Measurements from ENCODE around the gene MYH10. TPM values are rescaled to one million over a fixed set of nuclear protein-coding genes. Genes with fewer than 3 reads are reported as not detected.
"Not testable (repeated sequence)": the region's sequence is repeated elsewhere in the genome, so short reads cannot be mapped to it uniquely, and the experiment has no call there.

The MYH10 gene
- total RNA-seq, 2 experiments from 2014 or later, result 17.0 to 21.3 TPM

DNA sequence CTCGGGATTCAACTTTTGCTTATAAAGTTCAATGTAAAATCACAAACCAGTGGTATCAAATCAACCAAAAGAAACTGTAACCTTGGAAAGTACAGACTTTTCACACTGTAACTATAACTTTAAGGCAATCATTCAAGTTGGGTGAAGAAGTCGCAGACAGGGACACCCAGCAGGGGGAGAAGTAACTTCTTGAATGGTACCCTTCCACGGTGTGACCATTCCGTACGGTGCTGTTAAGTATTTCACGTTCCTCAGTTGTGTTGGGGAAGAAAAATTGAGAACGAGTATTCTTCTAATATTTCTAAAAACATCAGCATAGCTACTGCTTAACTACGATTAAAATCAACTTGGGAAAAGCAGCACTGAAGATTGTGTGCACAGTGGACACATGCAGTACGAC, 55.8 kb downstream of the MYH10 start:
- intact Hi-C loops (cut with DNase I, micrococcal nuclease), result no loop called here
- CTCF ChIA-PET, result interaction anchor here (0.6 kb wide), 1 partner anchor 1902 kb away, joined by 3 read pairs; no protein-coding TSS in a partner anchor
- H3K27me3 Mint-ChIP-seq, result no peaks in the 10 kb centered on the region
- H3K4me3 Mint-ChIP-seq, result no peak overlapping the region
- H3K9me3 Mint-ChIP-seq (ENCODE audit: low read depth), result no peaks in the 10 kb centered on the region
- H3K4me1 Mint-ChIP-seq, result no peaks in the 10 kb centered on the region
- no peak for ATAC-seq
- no peak overlapping the region for H3K27ac Mint-ChIP-seq
- no peak for DNase-seq
- POLR2A ChIA-PET, result no interaction called here
- no peaks in the 10 kb centered on the region for H3K36me3 Mint-ChIP-seq (ENCODE audit: low read depth)

DNA sequence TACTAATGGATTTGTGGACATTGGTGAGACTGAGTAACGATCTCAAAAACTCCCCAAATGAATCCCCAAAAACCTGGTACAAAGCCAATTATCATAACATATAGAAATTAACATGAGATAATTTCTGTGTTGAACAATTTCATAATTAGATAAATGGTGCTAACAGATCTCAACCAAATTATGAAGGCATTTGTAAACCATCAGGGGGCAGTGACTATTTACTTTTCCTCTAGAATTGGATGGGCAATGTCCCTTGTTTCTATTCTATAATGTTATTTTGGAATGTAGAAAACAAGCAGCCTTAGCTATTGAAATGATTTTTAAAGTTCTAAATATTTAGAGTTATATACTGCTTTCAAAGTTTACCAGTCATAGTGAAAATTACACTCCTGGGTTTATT, 57.8 kb downstream of the MYH10 start:
- DNase-seq (no peak), ATAC-seq (no peak)
- no peak overlapping the region for H3K4me3 Mint-ChIP-seq
- POLR2A ChIA-PET, result no interaction called here
- H3K27ac Mint-ChIP-seq, result no peak overlapping the region
- no peaks in the 10 kb centered on the region for H3K36me3 Mint-ChIP-seq (ENCODE audit: low read depth)
- intact Hi-C loops (cut with DNase I, micrococcal nuclease), result loop anchor here (2.0 kb wide), 1 partner anchor 174 kb away; no protein-coding TSS in a partner anchor
- no peaks in the 10 kb centered on the region for H3K9me3 Mint-ChIP-seq (ENCODE audit: low read depth)
- CTCF ChIA-PET, result interaction anchor here (0.6 kb wide), 1 partner anchor 420 kb away, joined by 3 read pairs; no protein-coding TSS in a partner anchor
- no peaks in the 10 kb centered on the region for H3K4me1 Mint-ChIP-seq
- no peaks in the 10 kb centered on the region for H3K27me3 Mint-ChIP-seq

DNA sequence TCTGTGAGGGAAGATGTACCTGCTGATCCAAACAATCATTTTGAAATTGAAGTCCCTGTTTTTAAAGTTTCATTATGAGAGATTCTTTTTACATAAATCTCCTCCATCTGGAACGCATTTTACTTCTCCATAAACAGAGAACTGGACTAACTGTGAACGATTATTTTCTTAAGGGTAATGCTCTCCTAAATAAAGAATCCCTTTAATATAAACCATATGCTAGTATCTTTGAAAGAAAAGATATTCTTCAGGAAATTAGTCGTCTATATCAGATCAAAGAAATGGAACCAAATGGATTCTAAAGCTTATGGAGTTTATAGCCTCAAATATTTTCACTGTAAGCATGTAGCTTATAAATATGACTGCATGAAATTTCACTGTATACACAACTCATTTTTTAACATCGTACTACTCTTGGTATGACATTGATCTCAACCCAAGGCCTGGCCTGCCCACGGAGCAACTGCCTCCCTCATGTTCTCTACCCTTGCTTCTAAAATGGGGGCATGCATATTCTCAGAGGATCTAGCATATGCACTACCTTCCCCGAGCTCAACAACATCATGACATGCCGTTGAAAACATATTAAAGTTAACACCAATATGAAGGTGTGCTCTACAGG, 66.4 kb downstream of the MYH10 start:
- intact Hi-C loops (cut with DNase I, micrococcal nuclease), result no loop called here
- Mint-ChIP-seq H3K4me1 (no peaks in the 10 kb centered on the region), H3K36me3 (ENCODE audit: low read depth) (no peaks in the 10 kb centered on the region), H3K4me3 (no peak overlapping the region), H3K27me3 (peaks cover 2% of the 10 kb centered on the region), H3K9me3 (ENCODE audit: low read depth) (no peaks in the 10 kb centered on the region), H3K27ac (no peak overlapping the region)
- ATAC-seq, result no peak
- POLR2A ChIA-PET, result no interaction called here
- DNase-seq, result no peak
- CTCF ChIA-PET, result no interaction called here

DNA sequence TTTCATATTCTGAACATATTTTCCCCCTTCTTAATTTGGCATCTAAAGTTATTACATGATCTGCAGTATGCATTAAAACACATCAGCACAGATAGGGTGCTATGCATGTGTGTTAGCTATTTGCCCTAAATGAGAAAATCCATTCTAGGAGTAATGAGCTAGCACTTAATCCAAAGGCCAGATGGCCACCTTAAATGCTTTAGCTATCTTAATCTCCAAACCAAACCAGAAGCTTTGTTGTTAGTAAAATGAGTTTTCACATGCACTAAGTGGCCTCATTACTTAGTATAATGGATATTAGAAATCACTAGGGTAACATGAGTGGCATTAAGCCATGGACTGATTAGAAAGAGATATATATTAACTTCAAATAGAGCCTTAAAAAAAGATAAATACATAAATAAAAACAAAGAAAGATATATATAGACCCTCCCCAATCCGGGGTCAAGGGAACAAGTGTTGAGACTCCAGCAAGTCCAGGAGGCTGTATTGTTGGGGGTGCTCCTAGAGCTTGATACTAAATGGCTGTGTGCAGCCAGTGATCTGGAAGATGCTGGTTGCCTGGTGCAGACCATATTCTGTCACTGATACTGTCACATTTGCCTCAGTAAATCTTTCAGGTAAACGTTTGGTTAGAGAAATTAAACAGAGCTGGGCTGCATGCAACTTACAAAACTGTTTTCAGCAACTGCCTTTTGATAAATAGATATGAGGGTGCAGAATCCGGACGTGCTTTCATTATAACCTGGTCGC, 67.3 kb downstream of the MYH10 start:
- DNase-seq (no peak), ATAC-seq (no peak)
- no peaks in the 10 kb centered on the region for H3K9me3 Mint-ChIP-seq (ENCODE audit: low read depth)
- peaks cover 2% of the 10 kb centered on the region for H3K27me3 Mint-ChIP-seq
- intact Hi-C loops (cut with DNase I, micrococcal nuclease), result no loop called here
- no peaks in the 10 kb centered on the region for H3K4me1 Mint-ChIP-seq
- ChIA-PET CTCF (no interaction called here), POLR2A (no interaction called here)
- H3K4me3 Mint-ChIP-seq, result no peak overlapping the region
- H3K27ac Mint-ChIP-seq, result no peak overlapping the region
- no peaks in the 10 kb centered on the region for H3K36me3 Mint-ChIP-seq (ENCODE audit: low read depth)

DNA sequence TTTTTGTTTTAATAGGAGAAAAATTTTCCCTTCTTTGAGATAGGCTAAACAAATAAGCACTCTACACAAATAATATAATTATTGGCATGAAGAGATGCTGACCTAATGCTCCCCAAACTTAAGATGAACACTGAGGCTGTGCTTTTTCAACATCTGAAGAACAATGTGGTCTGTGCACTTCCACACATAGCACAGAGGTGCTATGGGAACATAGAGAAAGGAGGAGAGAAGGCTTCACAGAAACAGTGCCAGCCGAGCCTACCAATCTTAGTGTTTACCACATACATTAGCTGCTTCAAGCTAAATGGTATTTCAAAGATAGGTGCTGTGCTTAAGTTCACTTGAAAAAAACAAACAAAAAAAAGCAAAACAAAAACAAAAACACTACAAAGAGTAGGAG, 72.4 kb downstream of the MYH10 start:
- Mint-ChIP-seq H3K4me1 (no peaks in the 10 kb centered on the region), H3K4me3 (no peak overlapping the region), H3K9me3 (ENCODE audit: low read depth) (no peaks in the 10 kb centered on the region), H3K27ac (no peak overlapping the region), H3K36me3 (ENCODE audit: low read depth) (no peaks in the 10 kb centered on the region), H3K27me3 (peaks cover 2% of the 10 kb centered on the region)
- DNase-seq (no peak), ATAC-seq (no peak)
- ChIA-PET CTCF (no interaction called here), POLR2A (no interaction called here)
- intact Hi-C loops (cut with DNase I, micrococcal nuclease), result no loop called here

- peaks cover 3% of the 10 kb centered on the region for H3K27me3 Mint-ChIP-seq
- intact Hi-C loops (cut with DNase I, micrococcal nuclease), result no loop called here
- POLR2A ChIA-PET, result interaction anchor here (0.7 kb wide), 1 partner anchor 48 kb away, joined by 3 read pairs; no protein-coding TSS in a partner anchor
- H3K4me1 Mint-ChIP-seq, result no peaks in the 10 kb centered on the region
- ATAC-seq (no peak), DNase-seq (no peak)
- H3K27ac Mint-ChIP-seq, result no peak overlapping the region
- H3K9me3 Mint-ChIP-seq (ENCODE audit: low read depth), result no peaks in the 10 kb centered on the region
- CTCF ChIA-PET, result no interaction called here
- no peaks in the 10 kb centered on the region for H3K36me3 Mint-ChIP-seq (ENCODE audit: low read depth)
- no peak overlapping the region for H3K4me3 Mint-ChIP-seq
Observed at GRCh38 chr17:8557176-8557806, 73.2 kb downstream of the MYH10 start.

DNA sequence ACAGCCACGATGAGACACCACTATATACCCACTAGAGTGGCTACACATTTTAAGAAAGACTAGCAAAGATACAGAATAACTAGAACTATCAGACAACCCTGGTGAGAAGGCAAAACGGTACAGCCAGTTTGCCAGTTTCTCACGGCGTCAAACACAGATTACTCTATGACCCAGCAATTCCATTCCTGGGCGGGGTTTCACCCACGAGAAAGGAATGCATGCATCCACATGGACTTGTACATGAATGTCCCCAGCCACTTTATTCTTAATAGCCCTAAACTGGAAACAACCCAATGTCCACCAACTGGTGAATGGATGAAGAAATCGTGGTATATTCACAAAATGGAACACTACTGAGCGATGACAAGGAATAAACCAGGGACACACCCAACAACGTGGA, 74.5 kb downstream of the MYH10 start:
- Mint-ChIP-seq H3K27me3 (peaks cover 5% of the 10 kb centered on the region), H3K9me3 (ENCODE audit: low read depth) (no peaks in the 10 kb centered on the region), H3K4me3 (no peak overlapping the region), H3K27ac (no peak overlapping the region), H3K36me3 (ENCODE audit: low read depth) (no peaks in the 10 kb centered on the region), H3K4me1 (no peaks in the 10 kb centered on the region)
- intact Hi-C loops (cut with DNase I, micrococcal nuclease), result no loop called here
- ChIA-PET CTCF (no interaction called here), POLR2A (no interaction called here)
- no peak for DNase-seq
- no peak for ATAC-seq

DNA sequence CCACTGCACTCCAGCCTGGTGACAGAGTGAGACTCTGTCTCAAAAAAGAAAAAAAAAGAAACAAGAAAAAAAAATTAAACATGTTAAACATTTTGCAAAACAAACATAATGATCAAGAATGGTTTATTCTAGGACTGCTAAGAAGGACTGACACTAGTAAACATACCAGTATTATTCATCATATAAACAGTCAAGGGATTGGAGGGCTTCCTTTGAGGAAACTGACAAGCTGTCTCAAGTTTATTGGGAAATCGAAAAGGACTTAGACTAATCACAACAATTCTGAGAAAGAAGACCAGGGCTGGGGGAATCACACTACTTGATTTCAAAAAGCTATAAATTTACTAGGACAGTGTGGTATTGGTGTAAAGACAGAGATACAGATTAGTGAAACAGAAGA, 75.5 kb downstream of the MYH10 start:
- intact Hi-C loops (cut with DNase I, micrococcal nuclease), result no loop called here
- ChIA-PET CTCF (interaction anchor here (0.9 kb wide), 1 partner anchor 62 kb away, joined by 3 read pairs; no protein-coding TSS in a partner anchor), POLR2A (no interaction called here)
- Mint-ChIP-seq H3K27me3 (peaks cover 2% of the 10 kb centered on the region), H3K27ac (no peak overlapping the region), H3K9me3 (ENCODE audit: low read depth) (no peaks in the 10 kb centered on the region), H3K4me1 (no peaks in the 10 kb centered on the region), H3K36me3 (ENCODE audit: low read depth) (no peaks in the 10 kb centered on the region), H3K4me3 (no peak overlapping the region)
- DNase-seq (no peak), ATAC-seq (no peak)

DNA sequence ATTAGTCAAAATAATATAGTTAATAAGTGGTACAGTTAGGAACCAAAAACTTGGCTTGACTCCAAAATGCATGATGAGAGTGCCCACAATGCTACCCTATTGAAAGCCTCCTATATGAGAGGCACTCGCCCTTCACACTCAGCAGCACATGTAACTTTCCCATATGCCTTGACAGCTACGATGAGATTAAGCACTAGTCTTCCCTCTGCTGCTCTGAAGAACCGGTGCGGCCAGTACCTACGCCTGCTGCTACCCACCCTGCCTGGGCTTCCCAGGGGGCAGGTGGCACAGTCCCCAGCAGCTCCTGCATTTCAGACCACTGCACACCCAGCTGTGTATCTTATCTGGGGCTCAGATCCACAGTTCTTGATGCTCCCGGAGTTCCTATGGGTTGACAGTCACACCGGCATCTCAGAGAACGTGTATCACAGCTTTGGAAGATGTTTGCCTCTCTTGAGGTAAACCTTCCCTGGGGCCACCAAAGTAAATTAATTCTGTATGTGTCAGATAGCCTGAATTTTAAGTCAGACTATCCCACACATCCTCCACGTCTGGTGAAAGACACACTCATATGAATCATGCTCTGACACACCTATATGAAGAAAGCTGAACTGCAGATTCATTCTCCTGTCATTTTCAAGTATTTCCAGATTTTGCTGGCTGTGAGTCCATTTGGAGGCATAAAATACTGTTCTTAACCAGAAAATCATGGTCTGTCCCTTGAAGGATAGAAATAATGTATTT, 77.8 kb downstream of the MYH10 start:
- no peaks in the 10 kb centered on the region for H3K4me1 Mint-ChIP-seq
- peaks cover 2% of the 10 kb centered on the region for H3K27me3 Mint-ChIP-seq
- CTCF ChIA-PET, result interaction anchor here (0.6 to 1.1 kb wide), 2 partner anchors 35 to 49 kb away, joined by 3 read pairs; no protein-coding TSS in a partner anchor
- H3K9me3 Mint-ChIP-seq (ENCODE audit: low read depth), result no peaks in the 10 kb centered on the region
- H3K36me3 Mint-ChIP-seq (ENCODE audit: low read depth), result no peaks in the 10 kb centered on the region
- POLR2A ChIA-PET, result no interaction called here
- H3K27ac Mint-ChIP-seq, result no peak overlapping the region
- ATAC-seq, result no peak
- no peak for DNase-seq
- intact Hi-C loops (cut with DNase I, micrococcal nuclease), result no loop called here
- H3K4me3 Mint-ChIP-seq, result no peak overlapping the region

DNA sequence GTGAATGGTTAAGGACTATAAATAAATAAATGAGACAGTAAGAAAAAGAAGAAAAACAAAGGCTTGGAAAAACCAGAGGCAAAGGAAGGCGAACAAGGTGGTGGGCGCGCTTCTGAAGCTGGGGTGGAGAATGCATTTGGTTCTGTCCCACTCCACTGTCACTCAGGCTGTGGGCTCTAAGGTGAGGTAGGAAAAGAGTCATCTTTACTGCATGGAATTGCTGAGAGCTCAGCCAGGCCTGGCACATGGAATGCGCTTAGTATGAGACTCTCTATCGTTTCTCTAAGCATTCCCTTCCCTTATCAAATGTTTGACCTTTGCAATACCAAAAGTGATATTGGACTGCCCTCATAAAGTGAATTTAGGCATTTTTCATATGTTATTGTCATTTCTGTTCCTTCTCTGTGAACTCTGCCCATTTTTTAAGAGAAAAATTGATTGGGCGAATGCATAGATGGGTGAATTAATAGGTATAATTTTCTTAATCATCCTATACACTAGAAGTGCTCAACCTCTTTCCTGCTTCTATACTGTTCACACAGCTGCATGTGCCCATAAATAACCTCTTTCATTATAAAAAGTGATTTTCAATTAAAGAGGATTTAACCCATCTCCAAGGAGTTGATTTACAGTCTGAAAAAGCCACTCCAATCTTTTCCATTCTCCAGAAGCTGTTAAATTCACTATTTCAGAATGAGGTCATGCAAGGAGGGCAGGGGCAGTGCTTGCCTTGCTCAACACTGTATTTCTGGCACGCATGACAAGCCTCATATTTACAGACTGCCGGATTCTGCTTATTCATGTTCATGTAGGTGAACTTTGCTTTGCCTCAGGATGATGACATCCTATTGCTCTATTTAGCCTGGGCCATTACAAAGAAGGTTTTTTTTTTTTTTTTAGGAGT, 87.7 kb downstream of the MYH10 start:
- ATAC-seq, result no peak
- no peak overlapping the region for H3K27ac Mint-ChIP-seq
- POLR2A ChIA-PET, result no interaction called here

DNA sequence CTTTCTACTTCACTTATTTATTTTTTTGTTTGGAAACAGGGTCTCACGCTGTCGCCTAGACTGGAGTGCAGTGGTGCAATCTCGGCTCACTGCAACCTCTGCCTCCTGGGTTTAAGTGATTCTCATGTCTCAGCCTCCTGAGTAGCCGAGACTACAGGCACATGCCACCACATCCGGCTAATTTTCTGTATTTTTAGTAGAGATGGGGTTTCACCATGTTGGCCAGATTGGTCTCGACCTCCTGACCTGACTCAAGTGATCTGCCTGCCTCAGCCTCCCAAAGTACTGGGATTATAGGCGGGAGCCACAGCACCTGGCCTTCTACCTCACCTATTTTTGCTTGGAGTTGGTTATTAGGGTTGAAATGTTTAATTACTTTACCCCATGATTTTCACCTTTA, 90.5 kb downstream of the MYH10 start:
- DNase-seq, result not testable (repeated sequence)

More for the DNA sequence above, 87.7 kb downstream of the MYH10 start:
- H3K9me3 Mint-ChIP-seq (ENCODE audit: low read depth), result no peaks in the 10 kb centered on the region
- H3K4me1 Mint-ChIP-seq, result peaks cover under 1% of the 10 kb centered on the region
- H3K36me3 Mint-ChIP-seq (ENCODE audit: low read depth), result no peaks in the 10 kb centered on the region
- CTCF ChIA-PET, result no interaction called here
- H3K27me3 Mint-ChIP-seq, result no peaks in the 10 kb centered on the region
- no peak for DNase-seq
- no peak overlapping the region for H3K4me3 Mint-ChIP-seq
- intact Hi-C loops (cut with DNase I, micrococcal nuclease), result no loop called here

More for the DNA sequence above, 90.5 kb downstream of the MYH10 start:
- POLR2A ChIA-PET; H3K36me3 Mint-ChIP-seq (ENCODE audit: low read depth); H3K27ac Mint-ChIP-seq; H3K4me3 Mint-ChIP-seq; H3K27me3 Mint-ChIP-seq; H3K4me1 Mint-ChIP-seq; H3K9me3 Mint-ChIP-seq (ENCODE audit: low read depth); intact Hi-C loops (cut with DNase I, micrococcal nuclease); ATAC-seq; CTCF ChIA-PET: not testable (repeated sequence)
